Tibial artery (tissue), 4 donors: ENCODE measurements around the gene KLF13.
"Not testable (repeated sequence)": the region's sequence is repeated elsewhere in the genome, so short reads cannot be mapped to it uniquely, and the experiment has no call there.

Experiments
- DNase-seq, 2 donors: peaks; one replicate each; pipeline ENCODE4 v3.0.0-alpha.2; 2019
- H3K27ac ChIP-seq, 2 donors: fragments of 200-600 bp; sonication (generic) in 1 of 2; 1 replicate in 1 of 2; 2 replicates in 1 of 2; pipeline ENCODE4 v1.5.1; 2018 to 2019; ENCODE audit warnings: mild to moderate bottlenecking in 1 of 2
- H3K27me3 ChIP-seq, 2 donors: fragments of 200-600 bp; sonication (generic) in 1 of 2; one replicate each; pipeline versions ENCODE4 v1.5.1 to v1.6.0; 2016 to 2019
- H3K36me3 ChIP-seq, 3 donors: fragments of 200-600 bp; sonication (generic) in 2 of 3; one replicate each; pipeline ENCODE4 v1.5.1; 2016 to 2019; ENCODE audit warnings: mild to moderate bottlenecking in 2 of 3
- H3K4me1 ChIP-seq, 4 donors: fragments of 200-600 bp; sonication (generic) in 2 of 4; 1 replicate in 3 of 4; 2 replicates in 1 of 4; pipeline ENCODE4 v1.5.1; 2016 to 2019
- H3K4me3 ChIP-seq, 2 donors: fragments of 200-600 bp; sonication (generic) in 1 of 2; 1 replicate in 1 of 2; 2 replicates in 1 of 2; pipeline ENCODE4 v1.5.1; 2018 to 2019; ENCODE audit warnings: mild to moderate bottlenecking in 2 of 2
- H3K9me3 ChIP-seq, 3 donors: fragments of 200-600 bp; sonication (generic) in 1 of 3; one replicate each; pipeline ENCODE4 v1.5.1; 2016 to 2019
- CTCF ChIP-seq, 2 experiments: fragments of 200-600 bp in 1 of 2; fragments of 450-650 bp in 1 of 2; IDR thresholded peaks; one replicate each; pipeline ENCODE4 v1.5.1; 2017 to 2019; ENCODE audit warnings: antibody characterized with exemption in 2 of 2, mild to moderate bottlenecking in 1 of 2, moderate library complexity in 1 of 2
- intact Hi-C: fragments of 100-400 bp; cut with DNase I; formaldehyde crosslinking; loops from one replicate; pipeline ENCODE4 v1.15.0; 2023; ENCODE audit warnings: low total_unique reads

KLF13 gene

DNA sequence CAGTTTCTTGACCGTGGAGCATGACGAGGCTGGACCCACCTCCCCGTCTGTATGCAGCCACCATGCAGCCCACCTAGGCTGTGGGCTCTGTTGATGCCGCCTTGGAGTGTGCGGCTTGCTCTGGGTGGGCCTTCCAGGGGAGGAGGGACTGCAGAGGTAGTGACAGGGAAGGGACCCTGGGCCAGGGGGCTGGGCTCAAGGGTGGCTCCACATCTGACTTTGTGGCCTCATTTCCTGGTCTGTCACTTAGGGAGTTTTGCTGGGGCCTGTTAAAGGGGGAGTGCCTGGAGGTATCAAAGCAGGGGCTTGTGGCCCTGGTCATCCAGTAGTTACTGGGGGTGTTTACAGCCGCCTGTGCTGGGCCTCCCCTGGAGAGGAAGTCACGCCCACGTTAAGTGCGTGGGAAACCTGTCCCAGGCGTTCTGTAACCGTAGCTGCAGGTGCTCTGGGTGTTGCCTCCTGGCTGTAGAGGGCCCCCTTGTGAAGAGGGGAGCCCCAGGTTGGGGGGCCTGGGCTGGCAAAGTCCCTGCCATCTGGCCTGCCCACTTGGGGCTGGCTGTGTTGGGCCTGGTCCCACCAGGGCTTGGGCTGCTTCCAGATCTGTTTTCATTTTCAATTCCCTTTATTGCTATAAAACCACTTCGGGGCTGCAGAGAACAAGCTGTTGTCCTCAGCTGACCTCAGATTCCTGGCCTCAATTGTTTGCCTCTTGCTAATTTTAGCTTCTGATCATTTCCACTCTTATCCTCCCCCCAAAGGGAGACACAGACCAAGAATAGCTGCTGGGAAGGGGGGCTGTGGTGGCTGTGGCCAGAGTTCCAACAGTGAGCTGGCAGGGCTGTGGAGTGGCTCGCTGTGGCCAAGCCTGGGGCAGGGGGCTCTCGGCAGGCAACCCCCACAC, 26.5 kb downstream of the KLF13 start:
- no peak for TF ChIP-seq CTCF (IDR thresholded peaks at IDR 0.05)
- Histone ChIP-seq H3K27me3 (no peaks in the 10 kb centered on the region), H3K4me3 (peak overlapping the region in 1 of 2 donors; percentile 28), H3K27ac (peak overlapping the region; percentile 82 to 83), H3K36me3 (peaks cover 0 to 4% (median 0%) of the 10 kb centered on the region in 3 donors), H3K9me3 (no peaks in the 10 kb centered on the region), H3K4me1 (peaks cover 15 to 92% (median 50%) of the 10 kb centered on the region in 4 donors)
- peak; percentile 81 to 90 for DNase-seq
- intact Hi-C loops, result no loop called here

DNA sequence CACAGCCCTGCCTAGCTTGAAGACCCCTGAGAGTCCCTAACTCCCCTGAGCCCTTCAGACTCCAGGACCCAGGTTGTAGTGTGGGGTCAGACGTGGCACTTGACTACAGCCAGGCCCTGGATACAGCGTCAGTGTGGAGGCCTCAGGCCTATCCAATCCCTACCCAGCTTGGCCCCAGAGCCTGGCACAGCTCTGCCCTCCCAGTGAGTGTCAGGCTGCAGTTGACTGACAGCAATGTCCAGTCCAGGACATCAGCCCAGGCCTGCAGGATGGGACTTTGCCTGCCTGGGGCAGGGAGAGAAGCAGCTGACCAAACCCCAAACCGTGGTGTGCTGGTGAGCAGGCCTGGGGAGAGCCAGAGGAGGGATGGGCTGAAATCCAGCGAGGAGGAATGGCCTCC, 27.3 kb downstream of the KLF13 start:
- DNase-seq, result no peak
- Histone ChIP-seq H3K27me3 (no peaks in the 10 kb centered on the region), H3K27ac (peak overlapping the region; percentile 82 to 83), H3K9me3 (no peaks in the 10 kb centered on the region), H3K36me3 (no peaks in the 10 kb centered on the region), H3K4me3 (peak overlapping the region in 1 of 2 donors; percentile 28), H3K4me1 (peaks cover 15 to 96% (median 50%) of the 10 kb centered on the region in 4 donors)
- intact Hi-C loops, result no loop called here
- TF ChIP-seq CTCF (IDR thresholded peaks at IDR 0.05), result no peak

DNA sequence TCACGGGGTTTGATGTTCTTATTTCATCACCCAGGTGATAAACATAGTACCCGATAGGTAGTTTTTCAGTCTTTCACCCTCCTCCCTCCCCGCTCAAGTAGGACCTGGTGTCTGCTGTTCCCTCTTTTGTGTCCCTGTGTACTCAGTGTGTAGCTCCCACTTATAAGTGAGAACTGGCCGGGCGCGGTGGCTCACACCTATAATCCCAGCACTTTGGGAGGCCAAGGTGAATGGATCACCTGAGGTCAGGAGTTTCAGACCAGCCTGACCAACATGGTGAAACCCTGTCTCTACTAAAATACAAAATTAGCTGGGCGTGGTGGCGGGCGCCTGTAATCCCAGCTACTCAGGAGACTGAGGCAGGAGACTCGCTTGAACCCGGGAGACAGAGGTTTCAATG, 29.5 kb downstream of the KLF13 start:
- intact Hi-C loops, DNase-seq, H3K4me3 ChIP-seq, H3K36me3 ChIP-seq, H3K9me3 ChIP-seq, H3K27me3 ChIP-seq: not testable (repeated sequence)
- H3K27ac ChIP-seq, result peak overlapping the region; percentile 82 to 83
- peaks cover 15 to 96% (median 53%) of the 10 kb centered on the region in 4 donors for H3K4me1 ChIP-seq

DNA sequence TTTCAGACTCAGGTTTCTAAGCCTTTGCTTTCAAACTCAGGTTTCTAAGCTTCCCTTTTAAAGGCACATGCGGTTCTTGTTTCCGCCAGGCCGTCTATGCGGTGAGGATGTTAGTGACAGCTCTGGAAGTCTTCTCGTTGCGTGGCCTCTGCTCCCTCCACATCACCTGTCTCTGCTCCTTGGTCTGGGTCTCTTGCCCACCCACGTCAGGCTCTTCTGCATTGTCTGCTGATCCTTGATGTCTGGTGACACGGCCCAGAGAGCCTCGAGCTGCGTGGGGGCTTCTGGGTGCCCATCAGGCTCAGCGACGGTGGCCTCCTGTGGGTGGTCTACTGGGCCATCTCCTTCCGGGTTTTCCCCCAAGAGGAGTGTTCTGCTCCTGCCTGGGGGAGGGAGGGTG, 30.5 kb downstream of the KLF13 start:
- peak overlapping the region; percentile 16 to 21 for H3K27ac ChIP-seq

GRCh38 chr15:31358163-31358562, 31.5 kb downstream of the KLF13 start:
- Histone ChIP-seq H3K9me3 (no peaks in the 10 kb centered on the region), H3K27ac (peak overlapping the region; percentile 16 to 21), H3K36me3 (peaks cover 0 to 8% (median 0%) of the 10 kb centered on the region in 3 donors), H3K4me3 (no peak overlapping the region), H3K27me3 (no peaks in the 10 kb centered on the region), H3K4me1 (peaks cover 7 to 97% (median 46%) of the 10 kb centered on the region in 4 donors)
- no peak for DNase-seq
- no peak for TF ChIP-seq CTCF (IDR thresholded peaks at IDR 0.05)
- intact Hi-C loops, result no loop called here

More for the DNA sequence above, 30.5 kb downstream of the KLF13 start:
- Histone ChIP-seq H3K27me3 (no peaks in the 10 kb centered on the region), H3K9me3 (no peaks in the 10 kb centered on the region), H3K36me3 (peaks cover 0 to 8% (median 0%) of the 10 kb centered on the region in 3 donors), H3K4me1 (peaks cover 15 to 97% (median 54%) of the 10 kb centered on the region in 4 donors), H3K4me3 (no peak overlapping the region)
- no peak for TF ChIP-seq CTCF (IDR thresholded peaks at IDR 0.05)
- intact Hi-C loops, result no loop called here
- no peak for DNase-seq
